ENCODE results near the gene EGFL6. TPM values are rescaled to one million over a fixed set of nuclear protein-coding genes. Genes with fewer than 3 reads are reported as not detected.
"Not testable (repeated sequence)": the region's sequence is repeated elsewhere in the genome, so short reads cannot be mapped to it uniquely, and the experiment has no call there.

Gene EGFL6
- total RNA-seq, 4 donors from 2014 or later, result 0.22 TPM; not detected in 3

DNA sequence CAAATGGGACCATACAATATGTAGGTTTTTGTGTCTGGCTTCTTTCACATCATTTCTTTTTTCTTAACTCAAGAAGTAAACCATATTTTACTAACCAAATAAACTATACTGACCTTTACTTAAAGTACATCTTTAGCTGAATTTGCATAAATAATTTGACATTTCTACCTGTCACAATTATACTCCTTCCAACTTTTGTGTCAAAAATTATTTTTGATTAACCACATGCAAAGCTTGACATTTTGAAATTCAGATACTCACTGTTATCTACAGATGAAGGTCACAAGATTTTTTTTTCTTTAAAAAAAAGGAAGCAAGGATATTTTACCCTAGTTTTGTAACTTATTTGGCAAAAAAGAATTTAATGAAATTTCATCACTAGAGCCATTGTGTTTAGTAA is 107.5 kb downstream of the EGFL6 start:
- no peak for ATAC-seq
- no peaks in the 10 kb centered on the region for H3K27me3 ChIP-seq
- no peaks in the 10 kb centered on the region for H3K36me3 ChIP-seq
- no peak for TF ChIP-seq POLR2A (IDR thresholded peaks at IDR 0.05)
- TF ChIP-seq, protein P1, sequence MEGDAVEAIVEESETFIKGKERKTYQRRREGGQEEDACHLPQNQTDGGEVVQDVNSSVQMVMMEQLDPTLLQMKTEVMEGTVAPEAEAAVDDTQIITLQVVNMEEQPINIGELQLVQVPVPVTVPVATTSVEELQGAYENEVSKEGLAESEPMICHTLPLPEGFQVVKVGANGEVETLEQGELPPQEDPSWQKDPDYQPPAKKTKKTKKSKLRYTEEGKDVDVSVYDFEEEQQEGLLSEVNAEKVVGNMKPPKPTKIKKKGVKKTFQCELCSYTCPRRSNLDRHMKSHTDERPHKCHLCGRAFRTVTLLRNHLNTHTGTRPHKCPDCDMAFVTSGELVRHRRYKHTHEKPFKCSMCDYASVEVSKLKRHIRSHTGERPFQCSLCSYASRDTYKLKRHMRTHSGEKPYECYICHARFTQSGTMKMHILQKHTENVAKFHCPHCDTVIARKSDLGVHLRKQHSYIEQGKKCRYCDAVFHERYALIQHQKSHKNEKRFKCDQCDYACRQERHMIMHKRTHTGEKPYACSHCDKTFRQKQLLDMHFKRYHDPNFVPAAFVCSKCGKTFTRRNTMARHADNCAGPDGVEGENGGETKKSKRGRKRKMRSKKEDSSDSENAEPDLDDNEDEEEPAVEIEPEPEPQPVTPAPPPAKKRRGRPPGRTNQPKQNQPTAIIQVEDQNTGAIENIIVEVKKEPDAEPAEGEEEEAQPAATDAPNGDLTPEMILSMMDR (IDR thresholded peaks at IDR 0.05), result no peak
- no peaks in the 10 kb centered on the region for H3K9me3 ChIP-seq
- no peaks in the 10 kb centered on the region for H3K4me1 ChIP-seq
- H3K27ac ChIP-seq, result no peak overlapping the region
- no peak overlapping the region for H3K4me3 ChIP-seq

DNA sequence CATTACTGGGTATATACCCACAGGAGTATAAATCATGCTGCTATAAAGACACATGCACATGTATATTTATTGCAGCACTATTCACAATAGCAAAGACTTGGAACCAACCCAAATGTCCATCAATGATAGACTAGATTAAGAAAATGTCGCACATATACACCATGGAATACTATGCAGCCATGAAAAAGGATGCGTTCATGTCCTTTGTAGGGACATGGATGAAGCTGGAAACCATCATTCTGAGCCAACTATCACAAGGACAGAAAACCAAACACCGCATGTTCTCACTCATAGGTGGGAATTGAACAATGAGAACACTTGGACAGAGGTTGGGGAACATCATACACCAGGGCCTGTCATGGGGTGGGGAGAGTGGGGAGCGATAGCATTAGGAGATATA is 110.3 kb downstream of the EGFL6 start:
- H3K9me3 ChIP-seq, H3K4me1 ChIP-seq, H3K4me3 ChIP-seq, H3K27ac ChIP-seq, H3K27me3 ChIP-seq, ATAC-seq, H3K36me3 ChIP-seq: not testable (repeated sequence)
- WGBS, 2 donors (ENCODE audit: low coverage in 1 of 2), result 86 to 100% methylated on average over 1 of the region's 4 CpGs

DNA sequence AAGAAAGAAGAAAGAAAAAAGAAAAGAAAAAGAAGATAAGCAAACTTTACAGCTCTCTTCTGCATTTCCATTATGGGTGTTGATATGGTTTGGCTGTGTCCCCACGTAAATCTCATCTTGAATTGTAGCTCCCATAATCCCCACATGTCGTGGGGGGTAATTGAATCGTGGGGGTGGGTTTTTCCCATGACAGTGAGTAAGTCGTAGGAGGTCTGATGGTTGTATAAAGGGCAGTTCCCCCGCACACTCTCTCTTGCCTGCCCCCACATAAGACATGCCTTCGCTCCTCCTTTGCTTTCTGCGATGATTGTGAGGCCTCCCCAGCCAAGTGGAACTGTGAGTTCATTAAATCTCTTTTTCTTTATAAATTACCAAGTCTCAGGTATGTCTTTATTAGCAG is 112.2 kb downstream of the EGFL6 start:
- no peak for ATAC-seq
- no peaks in the 10 kb centered on the region for H3K9me3 ChIP-seq
- H3K27me3 ChIP-seq, result no peaks in the 10 kb centered on the region
- no peak overlapping the region for H3K27ac ChIP-seq
- H3K4me3 ChIP-seq, result no peak overlapping the region
- 59 to 100% methylated on average over 4 to 7 of the region's 7 CpGs for WGBS, 2 donors (ENCODE audit: low coverage in 1 of 2)
- no peak for TF ChIP-seq EP300 (IDR thresholded peaks at IDR 0.05)
- TF ChIP-seq POLR2AphosphoS5 (IDR thresholded peaks at IDR 0.05), result no peak
- TF ChIP-seq, protein P1 (IDR thresholded peaks at IDR 0.05), result no peak
- no peak for TF ChIP-seq POLR2A (IDR thresholded peaks at IDR 0.05)
- H3K36me3 ChIP-seq, result no peaks in the 10 kb centered on the region
- no peaks in the 10 kb centered on the region for H3K4me1 ChIP-seq

Other genes starting within 250 kb of the EGFL6 start
- not detected for gene ATXN3L, start 249.5 kb upstream of the EGFL6 start, total RNA-seq
- gene TCEANC, start 83.5 kb downstream of the EGFL6 start, total RNA-seq, result 1 to 10 TPM; 2.7 to 5.3 (median 4.0) TPM
- gene RAB9A, start 119.5 kb downstream of the EGFL6 start, total RNA-seq, result 10 to 100 TPM; 29.6 to 50.7 (median 38.3) TPM
- gene TRAPPC2, start 165.0 kb downstream of the EGFL6 start, total RNA-seq, result 10 to 100 TPM; 14.3 to 17.3 (median 16.0) TPM
- gene OFD1, start 165.1 kb downstream of the EGFL6 start, total RNA-seq, result 10 to 100 TPM; 15.2 to 26.6 (median 22.5) TPM
- 10 to 100 TPM; 44.0 to 82.4 (median 56.1) TPM for gene GPM6B, start 247.5 kb downstream of the EGFL6 start, total RNA-seq

All from gastroesophageal sphincter (tissue), 4 donors.